Mesothelial cell of epicardium (in vitro differentiated cells): Measurements from ENCODE around the gene CLEC14A. TPM values are rescaled to one million over a fixed set of nuclear protein-coding genes. Genes with fewer than 3 reads are reported as not detected.
A peak's percentile ranks its signal among the peaks of the same experiment; 100 is the strongest.

Experiments used
- DNase-seq, 2 experiments: peaks; one replicate each; pipeline ENCODE4 v3.0.0; 2021; ENCODE audit warnings: low spot score in 2 of 2; ENCODE audit not compliant: unreplicated experiment in 2 of 2
- H3K27ac Mint-ChIP-seq: 2 replicates; pipeline ENCODE4 v1.8.0; 2021; ENCODE audit warnings: mixed read lengths
- H3K27me3 Mint-ChIP-seq: 2 replicates; pipeline ENCODE4 v1.8.0; 2021; ENCODE audit warnings: low read depth, mixed read lengths
- H3K36me3 Mint-ChIP-seq: 2 replicates; pipeline ENCODE4 v1.8.0; 2021; ENCODE audit warnings: mixed read lengths
- H3K4me1 Mint-ChIP-seq: 2 replicates; pipeline ENCODE4 v1.8.0; 2021; ENCODE audit warnings: mixed read lengths
- H3K4me3 Mint-ChIP-seq: 2 replicates; pipeline ENCODE4 v1.8.0; 2021; ENCODE audit warnings: mild to moderate bottlenecking, moderate library complexity, mixed read lengths
- H3K9me3 Mint-ChIP-seq: 2 replicates; pipeline ENCODE4 v1.8.0; 2021; ENCODE audit warnings: mixed read lengths
- total RNA-seq: library from RNA; stranded (reverse); gene quantifications from 3 replicates; pipeline ENCODE4 v1.2.1, GENCODE V29; 2021
- TF ChIP-seq, protein P1 (sequence below): fragments of 200-600 bp; sonication (generic); IDR thresholded peaks from one replicate; pipeline ENCODE4 v1.5.0; 2021; ENCODE audit warnings: antibody characterized with exemption; ENCODE audit not compliant: unreplicated experiment

Gene CLEC14A
- total RNA-seq, 1 donor from 2014 or later, result 0.13 TPM

- no peak overlapping the region for H3K27ac Mint-ChIP-seq
- H3K9me3 Mint-ChIP-seq, result no peaks in the 10 kb centered on the region
- TF ChIP-seq, protein P1, sequence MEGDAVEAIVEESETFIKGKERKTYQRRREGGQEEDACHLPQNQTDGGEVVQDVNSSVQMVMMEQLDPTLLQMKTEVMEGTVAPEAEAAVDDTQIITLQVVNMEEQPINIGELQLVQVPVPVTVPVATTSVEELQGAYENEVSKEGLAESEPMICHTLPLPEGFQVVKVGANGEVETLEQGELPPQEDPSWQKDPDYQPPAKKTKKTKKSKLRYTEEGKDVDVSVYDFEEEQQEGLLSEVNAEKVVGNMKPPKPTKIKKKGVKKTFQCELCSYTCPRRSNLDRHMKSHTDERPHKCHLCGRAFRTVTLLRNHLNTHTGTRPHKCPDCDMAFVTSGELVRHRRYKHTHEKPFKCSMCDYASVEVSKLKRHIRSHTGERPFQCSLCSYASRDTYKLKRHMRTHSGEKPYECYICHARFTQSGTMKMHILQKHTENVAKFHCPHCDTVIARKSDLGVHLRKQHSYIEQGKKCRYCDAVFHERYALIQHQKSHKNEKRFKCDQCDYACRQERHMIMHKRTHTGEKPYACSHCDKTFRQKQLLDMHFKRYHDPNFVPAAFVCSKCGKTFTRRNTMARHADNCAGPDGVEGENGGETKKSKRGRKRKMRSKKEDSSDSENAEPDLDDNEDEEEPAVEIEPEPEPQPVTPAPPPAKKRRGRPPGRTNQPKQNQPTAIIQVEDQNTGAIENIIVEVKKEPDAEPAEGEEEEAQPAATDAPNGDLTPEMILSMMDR, result no peak
- no peaks in the 10 kb centered on the region for H3K4me1 Mint-ChIP-seq
- DNase-seq, result no peak
- H3K4me3 Mint-ChIP-seq, result no peak overlapping the region
- H3K36me3 Mint-ChIP-seq, result no peaks in the 10 kb centered on the region
- peaks cover 12% of the 10 kb centered on the region for H3K27me3 Mint-ChIP-seq
Measured at GRCh38 chr14:38278035-38278434, 22.1 kb upstream of the CLEC14A start.

- no peak overlapping the region for H3K4me3 Mint-ChIP-seq
- H3K9me3 Mint-ChIP-seq, result peaks cover 44% of the 10 kb centered on the region
- TF ChIP-seq, protein P1, result no peak
- no peaks in the 10 kb centered on the region for H3K4me1 Mint-ChIP-seq
- no peak overlapping the region for H3K27ac Mint-ChIP-seq
- DNase-seq, result no peak
- peaks cover 2% of the 10 kb centered on the region for H3K36me3 Mint-ChIP-seq
- H3K27me3 Mint-ChIP-seq, result peaks cover 40% of the 10 kb centered on the region
Measured at GRCh38 chr14:38262844-38263243, 7.0 kb upstream of the CLEC14A start.

DNA sequence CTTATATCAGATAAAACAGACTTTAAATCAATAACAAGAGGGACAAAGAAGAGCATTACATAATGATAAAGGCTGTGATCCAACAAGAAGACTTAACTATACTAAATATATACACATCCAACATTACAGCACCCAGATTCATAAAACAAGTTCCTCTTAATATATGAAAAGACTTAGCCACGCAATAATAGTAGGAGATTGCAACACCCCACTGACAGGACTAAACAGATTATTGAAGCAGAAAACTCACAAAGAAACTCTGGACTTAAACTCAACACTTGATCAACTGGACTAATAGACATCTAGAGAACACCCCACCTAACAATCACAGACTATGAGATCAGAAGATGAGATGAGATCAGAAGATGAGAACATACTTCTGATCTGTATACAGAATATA is 5.7 kb upstream of the CLEC14A start:
- peaks cover 34% of the 10 kb centered on the region for H3K9me3 Mint-ChIP-seq
- peaks cover 52% of the 10 kb centered on the region for H3K27me3 Mint-ChIP-seq
- peaks cover 1% of the 10 kb centered on the region for H3K36me3 Mint-ChIP-seq
- no peak for DNase-seq
- H3K27ac Mint-ChIP-seq, result no peak overlapping the region
- no peak overlapping the region for H3K4me3 Mint-ChIP-seq
- TF ChIP-seq, protein P1, result no peak
- H3K4me1 Mint-ChIP-seq, result no peaks in the 10 kb centered on the region

DNA sequence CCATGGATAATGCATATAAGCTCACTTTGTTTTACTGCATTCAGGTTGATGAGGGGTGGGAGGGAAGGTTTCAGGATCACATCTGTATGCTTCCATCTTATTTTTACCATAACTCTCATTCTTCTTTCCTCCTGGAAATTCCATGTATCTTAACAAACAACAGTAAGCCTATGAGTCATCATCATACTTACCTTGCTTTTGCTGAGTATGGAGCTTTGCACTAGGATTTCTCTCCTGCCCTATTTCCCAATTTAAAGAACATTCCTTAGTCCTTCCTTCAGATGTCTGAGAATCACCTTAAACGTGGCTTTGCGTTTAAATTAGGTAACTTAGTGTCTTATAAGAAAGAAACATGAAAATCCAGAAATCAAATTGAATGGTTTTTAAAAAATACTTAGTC is 1.6 kb upstream of the CLEC14A start:
- Mint-ChIP-seq H3K36me3 (no peaks in the 10 kb centered on the region), H3K9me3 (peaks cover 18% of the 10 kb centered on the region), H3K27me3 (peaks cover 78% of the 10 kb centered on the region), H3K4me1 (peaks cover 6% of the 10 kb centered on the region), H3K4me3 (no peak overlapping the region), H3K27ac (no peak overlapping the region)
- TF ChIP-seq, protein P1, result no peak
- no peak for DNase-seq

DNA sequence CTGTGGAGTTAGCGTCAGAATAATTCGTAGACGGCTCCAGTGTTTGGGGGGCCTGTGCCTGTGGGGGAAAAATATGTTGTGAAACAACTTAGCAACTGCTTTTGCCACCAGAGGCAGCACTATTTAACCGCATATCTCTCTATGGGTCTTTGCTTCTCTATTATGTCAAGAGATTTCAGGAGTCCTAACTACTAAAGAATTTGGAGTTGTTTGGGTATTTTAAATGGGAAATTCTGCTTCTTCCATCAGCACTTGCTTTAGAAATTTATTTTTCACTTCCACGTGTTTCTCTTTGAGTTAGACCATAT is 594 bp upstream of the CLEC14A start:
- peak overlapping the region; percentile 51 for H3K4me3 Mint-ChIP-seq
- TF ChIP-seq, protein P1, result no peak
- peaks cover 6% of the 10 kb centered on the region for H3K4me1 Mint-ChIP-seq

GRCh38 chr14:38255408-38255672 is 553 bp downstream of the CLEC14A start:
- peak overlapping the region; percentile 56 for H3K4me3 Mint-ChIP-seq
- H3K27ac Mint-ChIP-seq, result no peak overlapping the region
- H3K36me3 Mint-ChIP-seq, result no peaks in the 10 kb centered on the region
- peaks cover 6% of the 10 kb centered on the region for H3K4me1 Mint-ChIP-seq
- H3K9me3 Mint-ChIP-seq, result no peaks in the 10 kb centered on the region
- TF ChIP-seq, protein P1, result no peak
- DNase-seq, result no peak
- H3K27me3 Mint-ChIP-seq, result peaks cover 72% of the 10 kb centered on the region

More for the DNA sequence above, 594 bp upstream of the CLEC14A start:
- Mint-ChIP-seq H3K36me3 (no peaks in the 10 kb centered on the region), H3K27me3 (peaks cover 75% of the 10 kb centered on the region), H3K27ac (no peak overlapping the region), H3K9me3 (peaks cover 9% of the 10 kb centered on the region)
- no peak for DNase-seq
